Activated CD8-positive, alpha-beta memory T cell treated with anti-CD3 and anti-CD28 coated beads, Interleukin-2, amount 50 U/mL, for 48 hours (primary cell): ENCODE results near the gene HMGB4.

ENCODE experiments used
- DNase-seq: peaks from one replicate; pipeline ENCODE4 v3.0.0-alpha.2; 2020

HMGB4 gene

GRCh38 chr1:33863779-33864178 is at the start of gene HMGB4:
Gene HMGB4 (plus strand): TSS chr1:33864079. CDS start chr1:33864192, 113 bp downstream.
- no peak for DNase-seq

- no peak for DNase-seq
Observed at GRCh38 chr1:33814166-33814565, 49.7 kb upstream of the HMGB4 start.

- no peak for DNase-seq
Observed at GRCh38 chr1:33815061-33815460, 48.8 kb upstream of the HMGB4 start.

- DNase-seq = no peak
Observed at GRCh38 chr1:33818071-33818470, 45.8 kb upstream of the HMGB4 start.

GRCh38 chr1:33819290-33819912 is 44.5 kb upstream of the HMGB4 start:
- DNase-seq = no peak

- DNase-seq = no peak
Observed at GRCh38 chr1:33819913-33820311, 44.0 kb upstream of the HMGB4 start.

- DNase-seq = no peak
Observed at GRCh38 chr1:33820804-33821203, 43.1 kb upstream of the HMGB4 start.

GRCh38 chr1:33821291-33821690 is 42.6 kb upstream of the HMGB4 start:
- no peak for DNase-seq

GRCh38 chr1:33822396-33822795 is 41.5 kb upstream of the HMGB4 start:
- no peak for DNase-seq

- no peak for DNase-seq
Observed at GRCh38 chr1:33823401-33823800, 40.5 kb upstream of the HMGB4 start.

- DNase-seq = no peak
Observed at GRCh38 chr1:33823830-33824229, 40.0 kb upstream of the HMGB4 start.

GRCh38 chr1:33824321-33824720 is 39.6 kb upstream of the HMGB4 start:
- no peak for DNase-seq

GRCh38 chr1:33824971-33825370 is 38.9 kb upstream of the HMGB4 start:
- DNase-seq = no peak

- DNase-seq = no peak
Observed at GRCh38 chr1:33825506-33825905, 38.4 kb upstream of the HMGB4 start.

GRCh38 chr1:33826311-33826710 is 37.6 kb upstream of the HMGB4 start:
- DNase-seq = no peak

GRCh38 chr1:33826711-33827110 is 37.2 kb upstream of the HMGB4 start:
- no peak for DNase-seq

- no peak for DNase-seq
Observed at GRCh38 chr1:33828059-33828458, 35.8 kb upstream of the HMGB4 start.

GRCh38 chr1:33828654-33829053 is 35.2 kb upstream of the HMGB4 start:
- DNase-seq = no peak

GRCh38 chr1:33836911-33837310 is 27.0 kb upstream of the HMGB4 start:
- no peak for DNase-seq

GRCh38 chr1:33837635-33838034 is 26.2 kb upstream of the HMGB4 start:
- no peak for DNase-seq

GRCh38 chr1:33841494-33841893 is 22.4 kb upstream of the HMGB4 start:
- DNase-seq = no peak

GRCh38 chr1:33842348-33842747 is 21.5 kb upstream of the HMGB4 start:
- DNase-seq = no peak

GRCh38 chr1:33844166-33844565 is 19.7 kb upstream of the HMGB4 start:
- no peak for DNase-seq

- no peak for DNase-seq
Observed at GRCh38 chr1:33846861-33847260, 17.0 kb upstream of the HMGB4 start.

GRCh38 chr1:33848205-33848937 is 15.5 kb upstream of the HMGB4 start:
- DNase-seq = no peak
